Kasumi-1 (cell line): ENCODE results near the gene IL10RA.
A peak's percentile ranks its signal among the peaks of the same experiment; 100 is the strongest.
"Not testable (repeated sequence)": the region's sequence is repeated elsewhere in the genome, so short reads cannot be mapped to it uniquely, and the experiment has no call there.

Experiments
- DNase-seq, 2 experiments: peaks; one replicate each; lab custom pipeline; 2025; lab: John Stamatoyannopoulos, UW

The IL10RA gene

DNA sequence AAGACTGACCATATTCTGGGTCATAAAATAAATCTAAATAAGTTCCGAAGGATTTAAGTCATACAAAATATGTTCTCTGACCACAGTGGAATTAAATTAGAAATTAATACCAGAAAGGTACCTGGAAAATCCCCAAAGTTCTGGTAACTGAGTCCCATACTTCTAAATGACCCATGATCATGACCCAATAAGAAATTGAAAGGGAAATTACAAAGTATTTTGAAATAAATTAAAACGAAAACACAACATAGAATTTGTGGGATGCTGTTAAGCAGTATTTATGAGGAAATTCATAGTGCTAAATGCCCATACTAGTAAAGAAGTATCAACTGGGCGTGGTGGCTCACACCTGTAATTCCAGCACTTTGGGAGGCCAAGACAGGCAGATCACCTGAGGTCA lies 23.4 kb upstream of the IL10RA start:
- no peak for DNase-seq

DNA sequence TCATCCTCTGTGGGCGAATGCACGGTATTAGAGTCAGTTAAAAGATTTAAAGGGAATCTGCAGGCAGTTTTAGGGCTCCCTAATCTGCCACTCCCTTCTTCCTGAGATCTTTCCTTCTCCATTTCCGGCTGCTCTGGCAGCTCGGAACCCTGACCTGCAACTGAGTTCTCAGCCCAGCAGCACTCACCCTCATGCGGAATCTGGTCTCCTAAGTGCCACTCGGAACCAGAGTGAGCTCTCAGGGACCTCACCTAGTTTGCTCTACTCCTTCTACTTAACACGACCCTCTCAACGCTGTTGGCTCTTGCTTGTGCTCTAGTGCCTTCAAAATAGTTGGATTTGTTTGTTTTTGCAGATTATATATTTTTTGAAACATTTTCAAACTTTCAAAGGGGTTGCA lies 19.3 kb upstream of the IL10RA start:
- no peak for DNase-seq

DNA sequence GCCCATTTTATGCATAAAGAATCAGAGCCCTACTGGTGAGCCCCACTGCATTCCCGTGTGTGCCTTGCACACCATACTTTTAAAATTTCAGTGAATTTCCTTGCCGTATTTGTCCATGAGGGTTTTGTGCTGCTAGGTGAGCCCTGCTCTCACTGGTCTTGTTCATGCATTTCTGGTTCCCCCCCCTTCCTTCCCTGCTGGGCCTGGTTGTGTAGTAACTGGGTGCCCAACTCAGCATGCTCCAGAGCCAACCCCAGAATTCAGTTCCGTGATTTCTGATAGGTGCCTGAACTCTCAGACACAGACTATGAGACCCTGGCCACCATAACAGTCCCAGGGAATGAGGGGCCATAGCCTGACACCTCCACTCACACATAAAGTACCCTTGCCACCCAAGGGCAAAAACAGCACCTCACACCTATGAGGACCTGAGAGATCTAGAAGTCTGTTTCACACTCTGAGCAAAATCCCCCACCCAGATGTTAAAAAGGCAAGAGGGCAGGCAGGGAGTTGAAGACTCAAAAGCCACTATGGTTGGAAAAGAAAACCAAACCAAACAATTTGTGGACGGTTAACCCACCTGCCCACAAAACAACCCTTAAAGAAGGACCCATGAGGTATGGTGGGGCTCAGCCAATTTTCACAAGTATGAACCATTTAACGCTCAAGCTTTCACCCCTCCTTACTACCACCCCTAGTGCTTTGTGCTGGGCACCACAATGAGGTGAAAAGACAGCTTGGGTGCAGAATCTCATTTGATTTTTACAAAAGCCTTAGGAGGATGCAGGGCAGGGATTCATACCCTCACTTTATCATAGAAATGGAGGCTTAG lies 16.8 kb upstream of the IL10RA start:
- DNase-seq = no peak

DNA sequence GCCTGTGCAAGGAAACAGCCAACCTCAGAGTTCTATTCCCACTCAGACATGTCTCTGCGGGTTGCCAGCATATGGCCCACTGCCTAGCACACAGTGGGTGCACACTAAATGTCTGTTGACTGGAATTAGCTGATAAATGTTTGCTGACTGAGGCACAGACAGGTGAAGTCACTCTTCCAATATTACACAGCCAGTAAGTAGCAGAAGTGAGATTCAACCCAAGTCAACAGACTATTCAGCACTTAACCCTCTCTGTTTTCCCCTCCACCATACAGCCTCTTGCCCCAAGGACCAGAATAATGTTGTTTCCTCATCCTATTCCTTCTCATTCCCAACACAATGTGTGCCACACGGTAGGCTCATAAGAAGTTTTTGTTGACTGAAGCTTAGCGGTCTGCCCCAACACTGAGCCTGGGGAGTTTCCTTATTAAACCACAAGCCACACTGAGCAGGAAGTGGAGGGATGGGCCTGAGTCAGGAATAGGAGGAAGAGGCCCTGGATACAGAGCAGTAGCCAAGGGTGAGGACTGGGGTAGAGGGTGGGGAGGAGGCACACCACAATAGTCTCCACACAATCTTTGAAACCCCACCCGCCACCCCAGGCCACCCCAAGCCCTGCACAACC lies 15.7 kb upstream of the IL10RA start:
- peak; percentile 77 to 82 for DNase-seq

DNA sequence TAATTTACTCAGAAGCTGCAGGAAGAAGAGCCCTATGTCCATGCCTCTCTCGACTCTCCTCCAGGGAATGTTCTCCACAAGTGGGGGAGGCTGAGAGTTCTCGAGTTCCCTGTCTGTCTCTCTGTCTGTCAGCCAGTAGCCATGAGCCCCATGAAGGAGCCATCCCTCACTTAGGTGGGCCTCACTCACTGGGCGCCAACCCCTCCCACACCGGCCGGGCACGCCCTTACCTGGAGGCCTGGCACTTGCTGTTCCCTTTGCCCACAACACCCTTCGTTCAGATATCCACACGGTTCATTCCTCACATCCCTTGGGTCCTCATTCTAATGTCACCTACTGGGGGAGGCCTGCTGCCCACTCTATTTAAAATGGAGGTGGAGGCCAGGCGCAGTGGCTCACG lies 14.2 kb upstream of the IL10RA start:
- DNase-seq = no peak

DNA sequence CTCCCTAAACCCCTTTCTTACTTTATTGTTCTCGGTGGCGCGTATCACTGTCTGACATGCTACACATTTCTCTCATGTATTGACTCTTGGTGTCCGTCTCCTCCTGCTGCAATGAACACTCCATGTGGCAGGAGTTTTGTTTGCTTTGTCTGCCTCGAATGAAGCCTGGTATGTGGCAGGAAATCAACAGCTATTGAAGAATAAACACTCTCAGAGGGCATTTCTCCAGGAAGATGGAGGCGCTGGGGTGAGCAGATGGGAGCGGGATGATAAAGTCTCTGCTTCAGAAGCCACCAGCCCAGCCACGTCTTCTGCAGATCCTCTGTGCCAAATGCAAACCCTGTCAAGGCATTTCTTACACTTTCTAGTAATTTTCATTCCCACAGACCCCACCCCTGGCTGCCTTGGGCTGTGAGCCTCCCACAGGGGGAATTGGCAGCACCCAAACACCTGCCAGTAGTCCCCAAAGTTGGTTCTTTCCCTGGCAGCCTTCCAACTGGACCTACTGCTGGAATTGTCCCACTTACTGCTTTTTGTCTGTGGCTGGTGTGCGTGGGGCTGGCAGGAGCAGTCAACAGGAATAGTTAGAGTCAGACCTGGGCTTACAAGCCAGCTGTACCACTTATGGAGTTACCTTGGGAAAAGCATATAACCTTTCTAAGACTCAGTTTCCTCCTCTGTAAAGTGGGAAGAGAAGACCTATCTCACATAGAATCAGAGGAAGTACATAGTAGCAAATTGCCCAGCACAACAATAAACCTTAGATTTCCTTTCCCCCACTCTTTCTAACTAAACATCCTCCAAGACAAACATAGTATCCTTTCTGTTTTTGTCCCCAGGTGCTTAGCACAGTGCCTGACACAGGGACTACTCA lies 13.3 kb upstream of the IL10RA start:
- DNase-seq = no peak

DNA sequence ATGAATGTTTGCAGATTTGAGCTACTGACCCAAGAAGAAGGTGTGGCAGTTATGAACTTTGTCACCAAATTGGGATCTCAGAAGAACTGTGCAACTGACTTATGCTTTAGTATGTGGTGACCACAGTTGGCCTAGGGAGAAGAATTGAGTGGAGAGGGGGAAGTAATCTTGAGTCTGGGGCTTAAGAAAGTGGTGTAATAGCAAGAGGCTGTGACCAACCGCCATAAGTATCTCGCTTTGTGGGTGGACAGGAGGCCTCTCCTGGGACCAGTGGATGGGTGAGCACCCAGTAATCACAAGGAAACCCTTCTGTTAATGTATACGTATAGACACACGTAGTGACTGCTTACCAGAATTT lies 12.7 kb upstream of the IL10RA start:
- no peak for DNase-seq

DNA sequence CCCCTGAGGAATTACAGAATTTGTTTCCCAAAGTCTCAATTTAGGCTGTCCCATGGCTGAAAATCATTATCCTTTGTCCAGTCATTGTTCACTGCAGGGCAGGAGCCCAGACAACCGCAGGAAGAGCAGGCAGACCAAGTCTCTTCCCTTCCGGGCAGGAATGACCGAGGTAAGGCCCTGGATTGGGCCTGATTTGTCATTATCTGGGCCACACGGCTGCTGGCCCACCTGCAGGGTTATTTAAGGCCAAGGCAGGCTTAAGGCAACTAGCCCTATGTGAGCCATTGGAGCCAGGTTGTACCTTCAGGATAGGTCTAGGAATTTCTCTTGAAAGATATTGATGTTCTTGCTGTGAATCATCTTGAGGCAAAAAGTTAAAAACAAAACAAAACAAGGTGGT lies 9.7 kb upstream of the IL10RA start:
- no peak for DNase-seq

DNA sequence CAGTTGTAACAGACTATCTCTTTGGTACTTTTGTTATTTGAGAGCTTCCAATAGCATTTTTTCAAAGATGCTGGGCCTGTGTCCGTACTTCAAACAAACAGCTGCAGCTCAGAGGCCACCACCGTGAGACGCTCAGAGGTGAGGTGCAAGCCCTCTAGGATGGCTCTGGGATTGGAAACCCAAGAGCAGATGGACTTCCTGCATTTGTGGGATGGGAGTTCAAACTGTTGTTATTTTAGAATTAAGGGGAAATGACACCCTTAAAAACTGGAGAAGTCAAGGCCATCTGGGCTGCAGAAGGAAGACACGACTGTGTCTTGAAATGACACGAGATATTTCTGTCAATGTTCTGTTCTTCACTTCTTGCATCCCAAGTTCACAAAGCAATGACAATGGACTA lies 9.2 kb upstream of the IL10RA start:
- DNase-seq = peak; percentile 53 to 54

DNA sequence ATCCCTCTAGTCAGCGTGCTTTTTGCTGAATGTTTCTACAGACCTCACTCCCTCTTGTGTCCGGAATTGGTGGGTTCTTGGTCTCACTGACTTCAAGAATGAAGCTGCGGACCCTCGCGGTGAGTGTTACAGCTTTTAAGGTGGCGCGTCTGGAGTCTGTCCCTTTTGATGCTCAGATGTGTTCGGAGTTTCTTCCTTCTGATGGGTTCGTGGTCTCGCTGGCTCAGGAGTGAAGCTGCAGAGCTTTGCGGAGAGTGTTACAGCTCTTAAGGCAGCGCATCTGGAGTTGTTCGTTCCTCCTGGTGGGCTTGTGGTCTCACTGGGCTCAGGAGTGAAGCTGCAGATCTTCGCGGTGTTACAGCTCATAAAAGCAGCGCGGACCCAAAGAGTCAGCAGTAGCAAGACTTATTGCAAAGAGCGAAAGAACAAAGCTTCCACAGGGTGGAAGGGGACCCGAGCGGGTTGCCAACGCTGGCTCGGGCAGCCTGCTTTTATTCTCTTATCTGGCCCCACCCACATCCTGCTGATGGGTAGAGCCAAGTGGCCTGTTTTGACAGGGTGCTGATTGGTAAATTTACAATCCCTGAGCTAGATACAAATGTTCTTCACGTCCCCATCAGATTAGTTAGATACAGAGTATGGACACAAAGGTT lies 8.5 kb upstream of the IL10RA start:
- not testable (repeated sequence) for DNase-seq

DNA sequence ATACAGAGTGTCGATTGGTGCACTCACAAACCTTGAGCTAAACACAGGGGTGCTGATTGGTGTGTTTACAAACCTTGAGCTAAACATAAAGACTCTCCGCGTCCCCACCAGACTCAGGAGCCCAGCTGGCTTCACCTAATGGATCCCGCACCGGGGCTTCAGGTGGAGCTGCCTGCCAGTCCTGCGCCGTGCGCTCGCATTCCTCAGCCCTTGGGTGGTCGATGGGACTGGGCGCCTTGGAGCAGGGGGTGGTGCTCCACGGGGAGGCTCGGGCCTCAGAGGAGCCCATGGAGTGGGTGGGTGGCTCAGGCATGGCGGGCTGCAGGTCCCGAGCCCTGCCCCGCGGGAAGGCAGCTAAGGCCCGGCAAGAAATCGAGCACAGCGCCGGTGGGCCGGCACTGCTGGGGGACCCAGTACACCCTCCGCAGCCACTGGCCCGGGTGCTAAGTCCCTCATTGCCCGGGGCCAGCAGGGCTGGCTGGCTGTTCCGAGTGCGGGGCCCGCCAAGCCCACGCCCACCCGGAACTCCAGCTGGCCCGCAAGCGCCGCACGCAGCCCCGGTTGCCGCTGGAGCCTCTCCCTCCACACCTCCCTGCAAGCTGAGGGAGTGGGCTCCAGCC lies 7.8 kb upstream of the IL10RA start:
- DNase-seq = not testable (repeated sequence)

DNA sequence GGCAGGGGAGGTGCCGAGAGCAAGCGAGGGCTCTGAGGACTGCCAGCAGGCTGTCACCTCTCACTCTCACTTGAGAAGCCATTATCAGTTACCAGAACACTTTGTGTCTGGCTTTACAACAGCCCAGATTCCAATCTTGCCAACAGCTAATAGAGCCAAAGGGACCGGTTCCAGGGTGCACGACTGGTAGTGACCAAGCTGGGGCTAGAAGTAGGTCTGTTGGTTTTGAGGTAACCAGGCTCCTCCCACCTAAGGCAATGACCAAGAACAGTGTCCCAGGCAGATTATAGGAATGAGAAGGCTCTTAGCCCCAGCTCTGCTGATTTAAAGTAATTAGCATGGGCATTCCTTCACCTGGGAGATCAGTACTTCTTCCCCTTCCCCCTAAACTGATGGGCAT lies 7.2 kb upstream of the IL10RA start:
- no peak for DNase-seq

DNA sequence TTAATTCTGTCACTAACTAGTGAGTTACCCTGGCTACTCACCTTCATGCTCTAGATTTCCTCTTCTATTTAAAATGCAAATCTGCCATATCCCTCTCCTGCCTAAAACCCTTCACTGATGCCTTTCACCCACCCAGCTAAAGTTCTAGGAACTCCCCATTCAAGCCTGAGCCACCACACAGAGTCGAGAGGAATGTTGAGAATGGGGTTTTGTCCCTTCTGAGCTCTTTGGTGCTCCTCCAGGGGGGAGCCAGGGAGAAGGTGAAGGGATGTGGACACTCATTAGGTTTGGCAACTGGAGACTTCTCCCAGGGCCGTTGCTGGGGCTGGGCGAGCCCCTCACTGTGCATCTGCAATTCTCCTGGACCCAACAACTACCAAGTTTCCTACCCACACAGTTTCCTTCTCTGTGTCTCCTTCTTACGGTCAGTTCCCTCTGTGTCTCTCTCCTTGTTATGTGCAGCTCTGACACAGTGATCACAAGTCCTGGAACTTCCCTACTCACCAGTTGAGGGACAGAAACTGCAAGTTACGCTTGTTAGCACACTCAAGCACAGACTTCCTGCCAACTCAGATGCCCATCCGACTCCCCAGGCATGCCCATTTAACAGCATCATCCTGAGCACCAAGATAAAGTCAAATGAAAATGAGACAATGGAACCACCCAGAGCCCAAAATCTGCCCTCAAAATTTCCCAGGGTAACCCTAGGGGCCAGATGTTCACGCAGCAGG lies 6.5 kb upstream of the IL10RA start:
- peak; percentile 21 to 39 for DNase-seq

DNA sequence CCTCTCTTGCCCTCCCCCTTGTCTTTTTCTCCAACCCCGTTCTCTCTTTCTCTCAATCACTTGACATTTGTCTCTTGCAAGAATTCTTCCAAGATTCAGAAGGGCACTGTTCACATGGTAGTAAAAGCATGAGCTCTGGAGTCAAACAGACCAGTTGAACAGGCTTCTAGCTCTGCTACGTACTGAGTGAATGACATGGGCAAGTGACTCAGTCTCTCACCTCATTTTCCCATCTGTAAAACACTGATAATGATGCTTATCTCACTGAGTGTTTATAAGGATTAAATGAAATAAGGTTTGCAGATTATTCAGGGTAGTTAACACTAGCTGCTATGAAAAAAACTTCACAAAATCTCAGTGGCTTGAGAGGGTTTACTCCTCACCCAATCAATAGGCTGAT lies 5.9 kb upstream of the IL10RA start:
- DNase-seq = no peak

DNA sequence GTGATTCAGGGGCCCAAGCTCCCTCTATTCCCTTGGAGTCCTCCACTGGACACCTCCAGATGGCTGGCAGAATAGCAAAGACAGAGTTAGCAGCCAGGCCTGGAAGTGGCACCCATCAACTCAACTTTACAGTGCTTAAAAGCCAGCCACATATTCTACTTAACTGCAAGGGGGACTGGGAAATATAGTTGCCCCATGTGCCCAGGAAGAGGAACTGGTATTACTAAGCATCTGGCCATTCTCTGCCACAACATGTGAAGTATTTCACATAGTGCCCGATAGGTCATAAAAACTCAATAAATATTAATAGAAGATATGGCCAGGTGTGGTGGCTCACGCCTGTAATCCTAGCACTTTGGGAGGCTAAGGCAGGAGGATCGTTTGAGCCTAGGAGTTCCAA lies 5.5 kb upstream of the IL10RA start:
- DNase-seq = no peak

DNA sequence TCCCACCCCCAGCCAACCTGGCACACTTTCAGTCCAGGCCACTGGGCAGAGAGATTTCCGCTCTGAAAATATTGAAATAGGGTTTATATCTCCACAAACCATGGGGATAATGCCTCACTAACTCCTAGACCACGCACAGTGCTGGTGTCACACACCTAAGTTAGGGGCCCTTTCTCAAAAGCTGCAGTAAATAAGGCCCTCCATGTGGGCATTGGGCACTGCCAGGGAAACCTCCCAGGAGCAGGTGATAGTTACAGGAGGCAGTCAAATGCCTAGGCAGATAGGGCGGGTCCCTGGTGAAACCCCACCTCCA lies 3.1 kb upstream of the IL10RA start:
- DNase-seq = no peak

DNA sequence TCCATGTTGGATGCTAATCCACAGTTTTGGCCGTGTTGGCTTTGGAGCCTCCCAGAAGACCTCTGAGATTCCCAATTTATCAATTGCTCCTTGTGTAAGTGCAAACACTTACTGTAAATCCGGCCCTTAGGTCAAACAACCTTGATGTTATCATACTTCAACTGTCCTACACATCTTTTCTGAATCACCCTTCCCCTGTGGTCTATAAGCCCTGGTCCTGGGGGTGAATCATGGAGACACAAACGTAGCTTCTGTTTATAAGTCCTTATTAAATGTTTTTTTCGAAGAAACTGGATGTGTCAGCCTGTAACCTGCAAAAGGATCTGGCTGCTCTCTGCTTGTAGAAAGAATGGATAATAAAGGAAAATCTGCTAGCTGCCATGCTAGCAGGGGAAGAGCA lies 1.7 kb upstream of the IL10RA start:
- no peak for DNase-seq

DNA sequence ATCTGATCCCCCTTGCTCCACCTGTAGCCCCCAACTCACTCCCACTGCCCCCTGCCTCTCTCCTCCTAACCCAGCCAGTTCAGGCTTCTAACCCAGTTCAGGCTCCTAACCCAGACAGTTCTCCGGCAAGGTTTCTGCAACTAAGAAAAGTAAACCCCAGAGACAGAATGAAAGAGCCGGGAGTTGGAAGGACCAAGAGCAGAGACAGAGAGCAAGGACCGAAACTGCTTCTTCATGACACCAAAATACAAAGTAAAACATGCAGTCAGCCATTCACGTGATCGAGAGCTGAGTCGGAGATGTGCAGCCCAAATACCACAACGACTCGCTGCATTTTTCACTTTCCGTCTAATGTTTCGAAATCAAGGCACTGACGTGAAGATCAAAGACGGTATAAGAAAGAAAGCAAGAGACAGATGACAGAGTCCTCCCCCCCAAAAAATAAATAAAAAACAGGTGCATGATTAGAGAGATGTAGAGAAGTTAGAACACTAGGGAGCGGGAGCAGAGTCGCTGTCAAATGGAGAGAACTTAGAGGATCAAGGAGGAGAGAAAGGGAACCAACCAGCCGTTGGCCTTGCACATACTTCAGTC lies 884 bp downstream of the IL10RA start:
- DNase-seq = peak; percentile 40 to 44

DNA sequence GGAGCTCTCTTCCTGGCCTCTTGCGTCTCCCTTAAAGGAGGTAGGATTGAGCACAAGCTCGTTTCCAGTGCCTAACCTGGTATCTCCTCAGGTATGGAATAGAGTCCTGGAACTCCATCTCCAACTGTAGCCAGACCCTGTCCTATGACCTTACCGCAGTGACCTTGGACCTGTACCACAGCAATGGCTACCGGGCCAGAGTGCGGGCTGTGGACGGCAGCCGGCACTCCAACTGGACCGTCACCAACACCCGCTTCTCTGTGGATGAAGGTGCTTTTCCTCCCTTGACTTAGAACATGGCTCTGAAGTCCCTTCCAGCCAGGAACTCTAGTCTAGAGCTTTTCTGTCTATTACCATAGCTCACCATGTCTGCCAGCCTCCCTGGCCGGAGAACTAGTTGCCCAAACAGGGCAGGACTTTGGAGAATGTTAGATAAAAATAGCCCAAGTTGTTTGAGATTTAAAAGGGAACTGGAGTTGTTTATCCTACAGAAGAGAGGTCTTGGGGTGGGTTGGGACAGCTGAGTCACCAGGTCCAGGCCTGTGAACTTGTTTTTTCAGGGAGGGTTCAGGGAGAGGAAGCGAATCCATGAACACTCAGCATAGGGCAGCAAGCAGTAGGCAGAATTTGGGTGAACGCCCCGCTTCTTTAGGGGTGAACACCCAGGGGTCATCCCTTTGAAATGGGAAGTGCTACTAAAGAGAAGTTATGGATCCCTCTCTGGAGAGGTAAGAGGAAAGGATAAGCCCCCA lies 3.3 kb downstream of the IL10RA start:
- DNase-seq = no peak

DNA sequence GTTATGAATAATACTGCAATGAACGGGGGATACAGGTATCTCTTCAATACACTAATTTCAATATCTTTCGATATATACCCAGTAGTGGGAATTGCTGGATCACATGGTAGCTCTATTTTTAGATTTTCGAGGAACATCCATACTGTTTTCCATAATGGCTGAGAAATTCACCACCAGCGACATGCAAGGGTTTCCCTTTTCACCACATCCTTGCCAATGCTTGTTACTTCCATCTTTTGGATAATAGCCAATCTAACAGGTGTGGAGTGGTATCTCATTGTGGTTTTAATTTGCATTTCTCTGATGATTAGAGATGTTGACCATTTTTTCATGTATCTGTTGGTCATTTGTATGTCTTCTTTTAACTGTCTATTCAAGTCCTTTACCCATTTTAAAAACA lies 5.9 kb downstream of the IL10RA start:
- no peak for DNase-seq
